ENCODE results near the gene AGTRAP. TPM values are rescaled to one million over a fixed set of nuclear protein-coding genes. Genes with fewer than 3 reads are reported as not detected.

AGTRAP gene
- total RNA-seq, 3 donors from 2014 or later = 61.9 to 74.7 (median 66.4) TPM

- no peaks in the 10 kb centered on the region for H3K9me3 ChIP-seq
- peaks cover 5% of the 10 kb centered on the region for H3K36me3 ChIP-seq
- peak overlapping the region; percentile 88 to 97 for H3K27ac ChIP-seq
- no peak overlapping the region for H3K4me3 ChIP-seq
- TF ChIP-seq CTCF (IDR thresholded peaks at IDR 0.05) (no peak), POLR2A (IDR thresholded peaks at IDR 0.05) (no peak), POLR2AphosphoS5 (IDR thresholded peaks at IDR 0.05) (no peak)
- no peaks in the 10 kb centered on the region for H3K27me3 ChIP-seq
- intact Hi-C loops (cut with DNase I; ENCODE audit: low total_unique reads) = no loop called here
- DNase-seq (ENCODE audit: low spot score in 2 of 2) = peak in 1 of 2 donors; percentile 47
- H3K4me1 ChIP-seq = peaks cover 0 to 8% of the 10 kb centered on the region in 2 donors
These were observed 56.2 kb downstream of the AGTRAP start for GRCh38 chr1:11792106-11792505.

- Histone ChIP-seq H3K4me3 (no peak overlapping the region), H3K4me1 (no peaks in the 10 kb centered on the region), H3K27ac (peak overlapping the region in 1 of 2 donors; percentile 68), H3K36me3 (peaks cover 5% of the 10 kb centered on the region), H3K27me3 (no peaks in the 10 kb centered on the region), H3K9me3 (no peaks in the 10 kb centered on the region)
- intact Hi-C loops (cut with DNase I; ENCODE audit: low total_unique reads) = no loop called here
- no peak for DNase-seq (ENCODE audit: low spot score in 2 of 2)
- TF ChIP-seq CTCF (IDR thresholded peaks at IDR 0.05) (no peak), POLR2AphosphoS5 (IDR thresholded peaks at IDR 0.05) (no peak), POLR2A (IDR thresholded peaks at IDR 0.05) (no peak)
These were observed 57.9 kb downstream of the AGTRAP start for GRCh38 chr1:11793819-11794218.

- Histone ChIP-seq H3K27me3 (no peaks in the 10 kb centered on the region), H3K4me3 (no peak overlapping the region), H3K27ac (peak overlapping the region in 1 of 2 donors; percentile 68), H3K36me3 (peaks cover 5% of the 10 kb centered on the region), H3K9me3 (no peaks in the 10 kb centered on the region), H3K4me1 (no peaks in the 10 kb centered on the region)
- intact Hi-C loops (cut with DNase I; ENCODE audit: low total_unique reads) = no loop called here
- TF ChIP-seq CTCF (IDR thresholded peaks at IDR 0.05) (no peak), POLR2A (IDR thresholded peaks at IDR 0.05) (no peak), POLR2AphosphoS5 (IDR thresholded peaks at IDR 0.05) (no peak)
- no peak for DNase-seq (ENCODE audit: low spot score in 2 of 2)
These were observed 58.7 kb downstream of the AGTRAP start for GRCh38 chr1:11794446-11795237.

- Histone ChIP-seq H3K36me3 (peaks cover 5% of the 10 kb centered on the region), H3K9me3 (no peaks in the 10 kb centered on the region), H3K4me1 (no peaks in the 10 kb centered on the region), H3K4me3 (no peak overlapping the region), H3K27ac (peak overlapping the region in 1 of 2 donors; percentile 68), H3K27me3 (no peaks in the 10 kb centered on the region)
- TF ChIP-seq POLR2A (IDR thresholded peaks at IDR 0.05) (no peak), POLR2AphosphoS5 (IDR thresholded peaks at IDR 0.05) (no peak), CTCF (IDR thresholded peaks at IDR 0.05) (no peak)
- intact Hi-C loops (cut with DNase I; ENCODE audit: low total_unique reads) = no loop called here
- DNase-seq (ENCODE audit: low spot score in 2 of 2) = no peak
These were observed 59.4 kb downstream of the AGTRAP start for GRCh38 chr1:11795238-11795890.

All from breast epithelium (tissue), 4 donors.